Duodenal mucosa (tissue), 2 donors: Measurements from ENCODE around the gene SLC1A7.

ENCODE experiments used
- H3K27ac ChIP-seq: one replicate; pipeline ENCODE4 v1.7.0; 2013; ENCODE audit warnings: low read depth, low read length
- H3K27me3 ChIP-seq, 2 donors: one replicate each; pipeline ENCODE4 v1.7.0; 2013; ENCODE audit warnings: low read length in 2 of 2, control low read depth in 1 of 2; ENCODE audit not compliant: insufficient read depth in 2 of 2, control insufficient read depth in 1 of 2
- H3K36me3 ChIP-seq, 2 donors: one replicate each; pipeline ENCODE4 v1.7.0; 2013; ENCODE audit warnings: low read length in 2 of 2, control low read depth in 1 of 2; ENCODE audit not compliant: insufficient read depth in 2 of 2, control insufficient read depth in 1 of 2
- H3K4me1 ChIP-seq, 2 donors: one replicate each; pipeline ENCODE4 v1.7.0; 2013; ENCODE audit warnings: low read length in 2 of 2, control low read depth in 1 of 2; ENCODE audit not compliant: insufficient read depth in 2 of 2, control insufficient read depth in 1 of 2
- H3K4me3 ChIP-seq, 2 donors: one replicate each; pipeline ENCODE4 v1.7.0; 2013; ENCODE audit warnings: low read length in 2 of 2, low read depth in 1 of 2
- H3K9ac ChIP-seq, 2 donors: one replicate each; pipeline ENCODE4 v1.7.0; 2013; ENCODE audit warnings: low read length in 2 of 2, low read depth in 1 of 2
- H3K9me3 ChIP-seq, 2 donors: one replicate each; pipeline ENCODE4 v1.7.0; 2013; ENCODE audit warnings: low read length in 2 of 2, control low read depth in 1 of 2; ENCODE audit not compliant: control insufficient read depth in 1 of 2

The SLC1A7 gene

DNA sequence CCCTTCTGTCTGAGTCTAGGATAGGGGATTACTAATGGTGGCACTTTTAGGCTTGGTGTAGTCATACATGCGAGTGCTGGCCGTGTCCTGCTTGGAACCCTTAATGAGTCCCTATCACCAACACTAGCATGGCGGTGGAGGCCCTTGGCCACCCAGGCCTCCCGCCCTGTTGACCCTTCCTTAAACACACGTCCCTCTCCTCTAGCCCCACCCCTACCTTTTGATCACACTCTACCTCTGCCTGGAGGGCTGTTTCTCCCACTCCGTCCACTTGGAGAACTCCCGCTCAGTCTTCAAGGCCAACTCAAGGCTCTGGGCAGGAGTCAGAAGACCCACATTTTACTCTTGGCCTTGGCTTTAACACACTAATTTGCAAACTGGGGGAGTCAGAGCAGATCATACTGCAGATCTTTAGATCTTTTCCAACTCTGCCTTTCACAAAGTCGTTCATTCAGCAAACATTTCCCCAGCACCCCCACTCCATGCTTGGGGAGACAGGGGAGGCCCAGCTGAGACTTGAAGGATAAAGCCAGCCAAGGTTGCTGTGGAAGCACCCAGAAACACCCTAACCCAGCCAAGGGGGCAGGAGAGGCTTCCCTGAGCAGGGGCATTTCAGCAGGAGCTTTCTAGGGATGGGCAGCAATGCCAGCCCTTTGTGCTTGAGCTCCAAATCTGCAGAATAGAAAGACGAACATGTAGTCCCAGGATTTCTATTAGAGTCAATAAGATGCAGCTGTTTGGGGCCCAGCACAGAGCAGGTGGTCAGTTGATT lies 78.5 kb downstream of the SLC1A7 start:
- Histone ChIP-seq H3K9ac (no peak overlapping the region), H3K9me3 (no peaks in the 10 kb centered on the region), H3K27me3 (peaks cover 7 to 18% of the 10 kb centered on the region in 2 donors), H3K36me3 (no peaks in the 10 kb centered on the region), H3K27ac (no peak overlapping the region), H3K4me1 (peaks cover 0 to 3% of the 10 kb centered on the region in 2 donors), H3K4me3 (no peak overlapping the region)

DNA sequence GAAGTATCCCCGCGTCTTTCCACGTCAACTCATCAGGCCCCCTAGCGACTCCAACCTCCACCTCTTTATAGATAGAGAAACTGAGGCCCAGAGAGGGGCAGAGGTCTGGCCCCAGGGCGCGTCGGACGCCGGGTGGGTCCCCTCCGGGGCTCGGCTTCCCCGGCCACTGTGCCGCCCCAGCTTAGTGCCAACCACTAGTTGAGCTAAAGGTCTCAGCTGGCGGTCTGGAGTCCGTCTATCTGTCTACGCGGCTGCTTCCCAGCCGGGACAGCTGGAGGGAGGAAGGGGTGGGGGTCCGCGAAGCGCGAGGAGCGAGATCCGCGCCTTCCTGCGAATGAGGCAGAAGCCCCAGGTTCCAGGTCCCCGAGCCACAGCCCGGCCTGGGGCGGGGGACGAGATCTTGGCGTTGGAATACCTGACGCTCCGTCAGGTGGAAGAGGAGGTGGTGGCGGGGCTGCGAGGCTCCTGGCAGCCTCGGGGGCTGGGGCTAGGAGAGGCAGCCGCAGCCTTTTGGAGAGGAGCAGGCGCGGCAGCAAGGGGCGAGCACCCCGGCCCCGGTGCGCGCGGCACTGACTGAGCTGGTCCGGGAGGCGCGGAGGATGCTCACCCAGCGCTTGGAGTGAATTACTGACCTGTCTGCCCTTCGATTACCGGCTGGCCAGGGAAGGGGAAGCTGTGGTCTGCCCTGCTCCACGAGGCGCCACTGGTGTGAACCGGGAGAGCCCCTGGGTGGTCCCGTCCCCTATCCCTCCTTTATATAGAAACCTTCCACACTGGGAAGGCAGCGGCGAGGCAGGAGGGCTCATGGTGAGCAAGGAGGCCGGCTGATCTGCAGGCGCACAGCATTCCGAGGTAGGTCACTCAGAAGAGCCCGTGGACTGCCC lies 79.5 kb downstream of the SLC1A7 start:
- Histone ChIP-seq H3K27me3 (peaks cover 7 to 18% of the 10 kb centered on the region in 2 donors), H3K36me3 (no peaks in the 10 kb centered on the region), H3K27ac (no peak overlapping the region), H3K4me3 (peak overlapping the region; percentile 25 to 43), H3K9ac (no peak overlapping the region), H3K9me3 (no peaks in the 10 kb centered on the region), H3K4me1 (peaks cover 0 to 3% of the 10 kb centered on the region in 2 donors)

DNA sequence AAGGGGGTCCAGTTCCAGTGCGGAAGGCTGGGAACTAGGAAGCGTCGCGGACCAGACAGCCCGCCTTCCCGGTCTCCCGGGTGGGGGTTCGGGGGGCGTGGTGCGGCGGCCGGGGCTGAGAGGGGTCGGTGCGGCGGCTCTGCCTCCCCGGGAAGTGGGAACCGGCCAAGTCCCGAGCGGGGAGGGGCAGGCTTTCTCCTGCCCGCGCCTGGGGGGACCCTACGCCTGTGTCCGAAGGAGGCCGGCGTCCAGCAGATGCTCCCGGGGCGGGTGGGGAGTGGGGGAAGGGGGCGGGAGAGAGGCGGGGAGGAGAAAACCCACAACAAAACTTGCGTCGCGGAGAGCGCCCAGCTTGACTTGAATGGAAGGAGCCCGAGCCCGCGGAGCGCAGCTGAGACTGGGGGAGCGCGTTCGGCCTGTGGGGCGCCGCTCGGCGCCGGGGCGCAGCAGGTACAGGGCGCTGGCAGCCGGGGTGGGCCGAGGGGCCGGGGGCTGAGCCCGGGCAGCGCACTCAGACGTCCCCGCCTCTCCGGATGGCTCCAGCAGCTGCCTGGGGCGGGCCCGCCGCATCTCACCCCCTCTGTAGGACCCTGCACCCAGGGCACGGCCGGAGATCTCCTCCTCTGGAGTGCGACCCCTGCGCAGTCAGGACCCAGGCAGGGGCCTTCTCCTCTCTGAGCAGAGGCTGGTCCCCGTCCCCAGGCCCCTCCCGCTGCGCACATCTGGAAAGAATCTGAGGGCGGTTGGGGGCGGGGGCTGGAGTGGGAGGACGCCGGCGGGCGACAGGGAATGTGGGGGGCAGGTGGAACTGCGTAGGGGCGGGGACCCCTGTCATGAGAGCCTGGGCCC lies 80.4 kb downstream of the SLC1A7 start, which contains the start of gene PODN:
Gene PODN, plus strand, starts transcription at position 355 of the 849 bp plus-strand sequence. CDS start 7,643 bp downstream, outside the sequence.
- Histone ChIP-seq H3K27ac (no peak within 1 kb of the TSS), H3K36me3 (no peaks in the 10 kb centered on the region), H3K4me3 (peak within 1 kb of the TSS; percentile 25 to 43), H3K9ac (no peak within 1 kb of the TSS), H3K4me1 (peaks cover 0 to 3% of the 10 kb centered on the region in 2 donors), H3K9me3 (no peaks in the 10 kb centered on the region), H3K27me3 (peaks cover 7 to 18% of the 10 kb centered on the region in 2 donors)

DNA sequence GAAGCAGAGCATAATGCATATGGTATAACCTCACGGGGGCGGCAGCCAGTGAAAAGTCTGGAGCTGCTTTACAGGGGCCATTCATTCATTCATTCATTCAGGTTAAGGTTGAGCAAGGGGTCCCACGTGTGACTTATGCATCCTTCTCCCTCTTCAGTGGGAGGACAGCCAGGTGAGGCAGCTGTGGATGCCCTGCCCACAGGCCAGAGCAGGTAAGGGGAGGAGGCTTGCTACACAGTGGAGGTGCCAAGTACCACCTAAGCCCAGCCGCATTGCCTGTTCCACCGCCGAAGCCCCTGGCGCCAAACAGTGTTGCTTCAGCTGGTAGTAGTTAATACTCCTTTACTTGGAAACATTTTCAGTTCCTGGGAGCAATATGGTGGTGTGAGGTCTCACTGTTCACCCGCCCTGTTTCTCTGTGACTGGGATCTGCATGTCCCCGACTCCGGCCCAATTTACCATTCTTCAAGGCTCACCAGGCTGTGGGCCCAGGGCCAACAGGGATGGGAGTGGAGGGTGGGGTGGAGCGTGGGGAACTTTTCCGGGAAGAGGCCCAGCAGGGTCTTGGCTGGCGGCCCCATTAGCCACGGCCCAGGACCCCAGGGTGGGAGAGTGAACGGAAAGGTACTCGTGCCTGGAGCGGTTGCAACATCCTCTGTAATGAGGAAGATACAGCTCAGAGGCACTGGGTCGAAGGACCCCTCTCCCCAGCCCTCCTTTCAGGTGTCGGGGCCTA lies 81.1 kb downstream of the SLC1A7 start:
- Histone ChIP-seq H3K27me3 (peaks cover 7 to 18% of the 10 kb centered on the region in 2 donors), H3K27ac (no peak overlapping the region), H3K4me1 (peaks cover 0 to 3% of the 10 kb centered on the region in 2 donors), H3K9me3 (no peaks in the 10 kb centered on the region), H3K4me3 (no peak overlapping the region), H3K9ac (no peak overlapping the region), H3K36me3 (no peaks in the 10 kb centered on the region)

DNA sequence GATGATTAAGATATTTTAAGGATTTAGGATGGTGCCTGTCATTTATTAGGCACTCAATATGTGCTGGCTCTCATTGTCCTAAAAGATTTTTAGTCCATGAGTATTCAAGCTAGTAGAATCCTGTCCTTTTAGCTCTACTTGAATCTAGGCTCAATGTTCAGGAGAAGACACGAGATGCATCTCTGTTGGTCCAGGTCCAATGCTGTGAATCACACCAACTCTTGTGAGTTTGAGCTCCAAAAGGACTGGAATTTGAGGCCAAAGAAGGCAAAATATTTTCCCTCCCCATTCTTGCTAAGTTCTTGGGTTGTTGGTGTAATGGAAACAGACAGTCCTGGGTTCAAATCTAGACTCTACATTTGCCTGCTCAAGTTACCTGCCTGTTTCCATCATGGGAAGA lies 81.9 kb downstream of the SLC1A7 start:
- H3K9me3 ChIP-seq, result no peaks in the 10 kb centered on the region
- H3K36me3 ChIP-seq, result no peaks in the 10 kb centered on the region
- no peak overlapping the region for H3K4me3 ChIP-seq
- peaks cover 7 to 18% of the 10 kb centered on the region in 2 donors for H3K27me3 ChIP-seq
- no peak overlapping the region for H3K27ac ChIP-seq
- H3K4me1 ChIP-seq, result peaks cover 0 to 3% of the 10 kb centered on the region in 2 donors
- no peak overlapping the region for H3K9ac ChIP-seq

DNA sequence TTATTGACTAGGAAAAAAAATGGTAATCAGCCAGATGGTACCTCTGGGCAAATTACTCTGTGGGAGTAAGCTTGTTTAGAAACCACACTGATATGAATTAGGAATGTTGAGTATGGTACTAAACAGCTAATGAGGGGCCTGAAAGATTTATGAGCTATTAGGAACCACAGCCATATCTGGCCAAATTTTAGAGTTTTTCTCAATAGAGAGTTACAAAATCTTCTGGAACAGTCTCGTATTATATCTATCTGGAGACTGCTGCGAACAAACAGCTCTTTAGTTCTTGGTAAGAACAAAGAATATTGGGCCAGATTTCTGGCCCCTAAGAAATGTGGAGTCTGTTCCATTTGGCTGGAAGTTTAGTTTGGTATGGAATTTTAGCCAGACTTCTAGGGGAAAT lies 85.3 kb downstream of the SLC1A7 start:
- Histone ChIP-seq H3K4me1 (peaks cover 0 to 3% of the 10 kb centered on the region in 2 donors), H3K27me3 (peaks cover 7% of the 10 kb centered on the region in 2 donors), H3K36me3 (peaks cover 4 to 7% of the 10 kb centered on the region in 2 donors), H3K4me3 (no peak overlapping the region), H3K9me3 (no peaks in the 10 kb centered on the region), H3K27ac (no peak overlapping the region), H3K9ac (no peak overlapping the region)

DNA sequence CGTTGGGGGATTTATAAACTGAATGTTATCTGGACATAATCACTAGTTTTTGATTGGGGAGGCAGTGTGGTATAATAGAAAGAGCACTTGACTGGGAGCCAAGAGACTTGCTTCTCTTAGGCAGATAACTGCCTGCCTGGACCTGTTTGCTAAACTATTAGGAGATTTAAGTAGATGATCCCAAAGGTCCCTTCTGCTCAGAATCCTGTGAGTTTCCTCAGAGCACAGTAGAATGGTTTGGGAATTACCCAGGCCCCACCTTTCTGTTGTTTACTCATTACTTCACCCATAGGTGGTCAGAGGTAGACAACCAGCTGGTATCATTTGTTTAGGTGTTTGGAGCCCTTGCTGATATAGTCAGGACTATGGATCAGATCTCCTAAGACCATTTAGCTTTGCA lies 90.8 kb downstream of the SLC1A7 start:
- no peaks in the 10 kb centered on the region for H3K27me3 ChIP-seq
- H3K9me3 ChIP-seq, result no peaks in the 10 kb centered on the region
- H3K4me1 ChIP-seq, result peaks cover 4 to 18% of the 10 kb centered on the region in 2 donors
- H3K9ac ChIP-seq, result no peak overlapping the region
- peaks cover 28 to 45% of the 10 kb centered on the region in 2 donors for H3K36me3 ChIP-seq
- H3K4me3 ChIP-seq, result no peak overlapping the region
- no peak overlapping the region for H3K27ac ChIP-seq

DNA sequence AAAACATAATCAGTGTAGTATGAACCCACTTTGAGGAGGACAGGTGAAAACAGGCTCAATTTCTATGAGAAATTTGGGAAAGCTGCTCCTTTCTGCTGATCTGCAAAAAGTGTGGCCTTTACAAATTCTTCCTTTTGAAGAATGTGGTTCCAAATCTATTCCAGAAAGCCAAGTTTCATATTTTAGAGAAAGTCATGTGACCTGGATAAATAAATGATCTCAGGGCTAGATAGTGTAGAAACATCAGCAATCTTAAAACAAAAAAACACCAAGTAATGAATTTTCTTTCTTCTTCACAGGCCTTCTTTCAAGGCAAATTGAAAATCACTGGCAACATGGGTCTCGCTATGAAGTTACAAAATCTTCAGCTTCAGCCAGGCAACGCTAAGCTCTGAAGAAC lies 92.1 kb downstream of the SLC1A7 start:
- peaks cover 28 to 45% of the 10 kb centered on the region in 2 donors for H3K36me3 ChIP-seq

DNA sequence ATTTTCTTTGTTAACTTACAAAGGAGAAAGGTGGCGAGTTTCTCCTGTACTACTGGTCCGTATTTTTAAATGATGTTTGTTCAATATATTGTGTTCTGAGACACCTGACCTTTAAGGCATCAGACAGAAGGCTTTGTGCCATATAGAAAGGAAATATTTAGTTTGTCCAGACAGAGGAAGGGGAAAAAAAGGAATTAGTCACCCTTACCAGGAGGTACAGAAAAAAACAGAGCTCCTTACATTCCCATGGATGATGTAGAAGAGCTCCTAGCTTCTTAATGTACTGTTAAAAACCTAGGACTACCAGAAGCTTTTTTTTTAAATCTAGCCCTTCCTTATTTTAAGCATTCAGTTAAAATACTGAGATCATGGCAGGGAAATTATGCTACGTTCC lies 92.9 kb downstream of the SLC1A7 start:
- no peak overlapping the region for H3K27ac ChIP-seq
- H3K36me3 ChIP-seq, result peaks cover 28 to 45% of the 10 kb centered on the region in 2 donors
- no peak overlapping the region for H3K4me3 ChIP-seq
- no peak overlapping the region for H3K9ac ChIP-seq
- no peaks in the 10 kb centered on the region for H3K27me3 ChIP-seq
- H3K4me1 ChIP-seq, result peaks cover 4 to 18% of the 10 kb centered on the region in 2 donors
- no peaks in the 10 kb centered on the region for H3K9me3 ChIP-seq

More for the DNA sequence above, 92.1 kb downstream of the SLC1A7 start:
- Histone ChIP-seq H3K9ac (no peak overlapping the region), H3K9me3 (no peaks in the 10 kb centered on the region), H3K4me1 (peaks cover 4 to 18% of the 10 kb centered on the region in 2 donors), H3K27ac (no peak overlapping the region), H3K4me3 (no peak overlapping the region), H3K27me3 (no peaks in the 10 kb centered on the region)
